ENCODE measurements around the gene SBF2.

GRCh38 chr11:9980931-9981330 lies 313.1 kb downstream of the SBF2 start:
- TF ChIP-seq CTCF (conservative IDR thresholded peaks at IDR 0.05; ENCODE audit: low read depth, low read length) = no peak
- no peak for TF ChIP-seq EZH2 (IDR thresholded peaks at IDR 0.05; ENCODE audit: low read length, unreplicated experiment)
